GM13976 (cell line): Measurements from ENCODE around the gene GPC5.

Experiments
- DNase-seq: peaks from one replicate; pipeline ENCODE4 v3.0.0; 2012; ENCODE audit warnings: low spot score
- in situ Hi-C: fragments of 300-500 bp; cut with MboI; formaldehyde crosslinking; loops from one replicate; pipeline ENCODE4 v1.12.0; 2022; ENCODE audit warnings: low sequenced_read_pairs, mixed read lengths, inconsistent platforms; ENCODE audit not compliant: unreplicated experiment
- TF ChIP-seq, protein P1 (sequence below): IDR thresholded peaks from 2 replicates; pipeline ENCODE4 v1.5.1; 2012; ENCODE audit warnings: borderline replicate concordance, mild to moderate bottlenecking; ENCODE audit not compliant: insufficient read depth; ENCODE audit errors: extremely low read depth, missing control alignments, control extremely low read depth

The GPC5 gene

DNA sequence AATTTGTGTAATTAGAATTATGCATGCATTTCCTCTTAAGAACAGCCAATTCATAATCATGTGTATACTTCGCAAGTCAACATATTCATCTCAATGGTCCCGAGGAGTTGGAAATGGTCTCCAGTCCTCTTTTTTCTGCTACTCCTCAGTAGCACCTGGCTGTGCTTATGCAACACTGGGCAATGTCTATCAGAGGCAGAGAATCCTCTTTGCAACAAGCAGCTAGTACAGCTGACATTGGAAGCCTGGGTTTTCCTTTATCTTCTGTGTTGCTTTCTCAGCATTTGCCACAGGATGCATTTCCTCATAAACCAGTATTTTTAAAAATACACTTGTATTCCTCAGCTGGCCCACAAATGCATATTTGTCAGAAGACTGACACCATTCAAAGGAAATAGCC lies 1422.9 kb downstream of the GPC5 start:
- in situ Hi-C loops = no loop called here
- no peak for DNase-seq

DNA sequence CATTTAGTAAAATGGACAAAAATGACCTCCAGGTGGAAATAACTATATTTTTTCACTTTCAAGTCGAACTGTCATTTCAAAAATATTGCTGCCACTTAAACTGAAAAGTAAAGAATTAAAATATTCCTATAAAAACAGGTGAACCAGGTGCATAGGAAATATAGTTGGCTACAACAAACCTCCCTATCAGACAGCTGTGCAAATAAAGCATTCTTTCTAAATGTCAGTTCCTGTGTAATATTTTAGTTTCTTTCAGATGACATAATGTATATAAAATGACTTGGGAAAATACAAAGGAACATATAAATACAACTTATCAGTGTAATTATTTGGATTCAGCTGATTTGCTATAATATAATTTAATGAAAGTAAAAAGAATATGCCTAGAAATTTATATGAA lies 1424.6 kb downstream of the GPC5 start:
- in situ Hi-C loops = no loop called here
- no peak for DNase-seq
- TF ChIP-seq, protein P1, sequence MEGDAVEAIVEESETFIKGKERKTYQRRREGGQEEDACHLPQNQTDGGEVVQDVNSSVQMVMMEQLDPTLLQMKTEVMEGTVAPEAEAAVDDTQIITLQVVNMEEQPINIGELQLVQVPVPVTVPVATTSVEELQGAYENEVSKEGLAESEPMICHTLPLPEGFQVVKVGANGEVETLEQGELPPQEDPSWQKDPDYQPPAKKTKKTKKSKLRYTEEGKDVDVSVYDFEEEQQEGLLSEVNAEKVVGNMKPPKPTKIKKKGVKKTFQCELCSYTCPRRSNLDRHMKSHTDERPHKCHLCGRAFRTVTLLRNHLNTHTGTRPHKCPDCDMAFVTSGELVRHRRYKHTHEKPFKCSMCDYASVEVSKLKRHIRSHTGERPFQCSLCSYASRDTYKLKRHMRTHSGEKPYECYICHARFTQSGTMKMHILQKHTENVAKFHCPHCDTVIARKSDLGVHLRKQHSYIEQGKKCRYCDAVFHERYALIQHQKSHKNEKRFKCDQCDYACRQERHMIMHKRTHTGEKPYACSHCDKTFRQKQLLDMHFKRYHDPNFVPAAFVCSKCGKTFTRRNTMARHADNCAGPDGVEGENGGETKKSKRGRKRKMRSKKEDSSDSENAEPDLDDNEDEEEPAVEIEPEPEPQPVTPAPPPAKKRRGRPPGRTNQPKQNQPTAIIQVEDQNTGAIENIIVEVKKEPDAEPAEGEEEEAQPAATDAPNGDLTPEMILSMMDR = no peak

More for the DNA sequence above, 1422.9 kb downstream of the GPC5 start:
- TF ChIP-seq, protein P1 = no peak

DNA sequence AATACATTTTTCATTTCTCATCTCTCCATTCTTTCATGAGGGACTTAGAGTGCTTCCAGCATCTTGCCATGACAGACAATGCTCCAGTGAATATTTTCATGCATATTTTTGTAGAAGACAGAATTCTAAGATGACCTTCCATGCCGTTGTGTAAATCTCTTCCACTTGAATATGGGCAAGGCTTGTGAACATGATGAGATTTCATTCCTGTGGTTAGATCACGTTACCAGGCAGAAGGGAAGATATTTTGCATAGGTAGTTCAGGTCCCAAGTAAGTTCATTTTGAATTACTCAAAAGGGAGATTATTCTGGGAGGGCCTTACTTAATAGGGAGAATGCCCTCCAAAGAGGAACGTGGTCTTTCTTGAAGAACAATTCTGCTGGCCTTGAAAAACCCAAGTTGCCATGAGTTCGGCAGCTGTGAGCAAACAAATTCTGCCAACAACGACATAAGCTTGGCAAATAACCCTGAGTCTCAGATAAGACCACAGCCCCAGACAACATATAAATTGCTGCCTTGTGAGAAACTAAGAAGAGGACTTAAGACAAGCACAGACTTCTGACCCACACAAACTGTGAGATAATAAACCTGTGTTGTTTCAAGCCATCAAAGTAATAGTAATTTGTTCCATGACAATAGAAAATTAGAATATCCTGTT lies 1427.6 kb downstream of the GPC5 start:
- in situ Hi-C loops = no loop called here
- TF ChIP-seq, protein P1 = no peak
- DNase-seq = no peak

DNA sequence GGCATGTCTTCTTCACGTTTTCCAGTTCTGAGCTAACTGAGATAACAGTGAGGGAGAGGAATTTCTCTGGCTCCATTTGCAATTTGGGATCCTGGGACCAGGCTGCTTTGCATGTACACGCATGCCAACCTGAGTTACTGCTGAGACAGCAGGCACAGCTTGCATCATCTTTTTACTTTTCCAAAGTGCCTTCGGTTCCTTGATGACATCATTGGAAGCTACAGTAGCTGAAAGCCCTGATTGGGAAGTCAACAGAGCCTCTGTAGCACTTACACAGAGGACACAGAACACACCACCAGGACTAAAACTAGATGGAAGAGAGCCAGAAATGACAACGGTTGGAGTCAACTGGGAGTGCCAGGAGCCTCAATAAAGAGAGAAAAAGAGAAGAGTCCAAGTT lies 1429.1 kb downstream of the GPC5 start:
- in situ Hi-C loops = no loop called here

DNA sequence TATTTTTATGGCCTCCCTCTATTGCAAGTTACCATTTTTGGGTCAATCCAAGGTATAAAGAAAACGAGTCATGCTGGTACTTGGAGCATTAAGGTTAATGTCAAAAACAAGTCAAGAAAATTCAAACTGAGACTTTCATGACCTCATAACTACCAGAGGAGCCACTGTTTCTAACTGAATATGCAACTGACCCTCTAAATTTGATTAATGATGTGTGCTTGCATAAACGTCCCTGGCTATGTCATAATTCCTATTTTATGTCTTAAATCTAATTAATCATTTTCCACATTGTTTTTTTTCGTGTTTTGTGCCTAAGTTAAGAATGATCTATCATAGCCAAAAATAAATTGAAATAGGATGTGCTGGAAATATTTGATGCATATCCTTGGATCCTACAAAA lies 1431.5 kb downstream of the GPC5 start:
- no peak for DNase-seq
- TF ChIP-seq, protein P1 = no peak
- in situ Hi-C loops = no loop called here

More for the DNA sequence above, 1429.1 kb downstream of the GPC5 start:
- no peak for DNase-seq
- TF ChIP-seq, protein P1 = no peak

DNA sequence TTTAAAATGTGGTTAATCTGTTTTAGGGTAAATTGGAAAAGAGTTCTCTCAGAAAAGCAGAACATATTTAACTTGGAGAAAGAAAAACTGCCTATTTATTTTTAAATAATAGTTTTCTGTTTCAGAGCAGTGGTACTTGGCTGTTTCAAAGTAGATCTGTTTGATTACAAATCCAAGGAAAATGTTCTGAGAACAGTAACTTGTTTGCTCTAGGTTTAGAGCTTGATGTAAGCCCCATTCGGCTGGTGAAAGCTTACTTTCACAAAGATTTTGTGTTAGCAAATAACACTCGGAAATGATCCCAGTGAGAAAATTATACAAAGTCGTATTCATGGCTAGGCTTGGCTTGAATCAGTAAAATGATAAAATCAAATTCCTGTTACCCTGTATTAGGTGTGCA lies 1432.4 kb downstream of the GPC5 start:
- TF ChIP-seq, protein P1 = no peak
- no peak for DNase-seq
- in situ Hi-C loops = no loop called here
